C4-2B (cell line): ENCODE results near the gene CYLD.

Experiments used
- H3K27ac ChIP-seq: fragments of 450-650 bp; 2 replicates; pipeline ENCODE4 v1.5.1; 2017
- ZFX ChIP-seq: fragments of 450-650 bp; IDR thresholded peaks from 2 replicates; pipeline ENCODE4 v1.6.1; 2017
- TF ChIP-seq, protein P1 (sequence below): fragments of 450-650 bp; conservative IDR thresholded peaks from 2 replicates; pipeline ENCODE4 v1.5.1; 2017; ENCODE audit warnings: mild to moderate bottlenecking

Gene CYLD

DNA sequence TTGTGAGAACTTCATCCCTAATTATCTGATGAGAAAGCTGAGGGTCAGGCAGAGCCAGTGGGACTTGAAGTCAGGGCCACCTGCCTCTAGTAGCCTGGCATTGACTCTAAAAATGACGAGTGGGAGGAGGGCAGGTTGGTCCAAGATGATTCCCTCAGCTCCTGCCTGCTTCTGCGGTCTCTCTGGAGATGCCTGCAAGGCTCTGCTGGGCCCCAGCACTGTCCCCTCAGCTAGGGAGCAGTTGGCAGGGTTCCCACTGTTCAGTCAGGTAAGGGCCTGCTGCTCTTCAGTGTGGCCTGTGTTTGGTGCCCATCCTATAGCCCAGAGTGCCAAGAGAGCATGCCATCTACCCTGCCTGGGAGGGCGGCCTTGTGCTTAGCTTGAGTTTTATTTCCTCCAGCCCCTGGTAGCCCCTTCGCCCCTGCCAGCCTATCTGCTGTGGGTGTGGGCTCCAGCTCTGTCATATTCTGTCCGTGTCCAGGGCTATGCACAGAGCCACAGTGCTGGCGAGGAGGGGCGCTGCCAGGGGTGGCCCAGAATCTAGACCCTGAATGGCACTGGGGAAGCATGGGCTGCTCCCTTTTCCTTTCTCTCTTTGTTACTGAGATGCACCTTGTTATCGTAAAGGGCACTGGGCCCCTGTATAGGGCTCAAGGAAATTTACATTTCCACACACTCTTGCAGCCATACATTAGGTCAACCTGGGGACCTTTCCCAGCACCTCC, 68.5 kb downstream of the CYLD start:
- no peak overlapping the region for H3K27ac ChIP-seq
- no peak for TF ChIP-seq ZFX
- TF ChIP-seq, protein P1, sequence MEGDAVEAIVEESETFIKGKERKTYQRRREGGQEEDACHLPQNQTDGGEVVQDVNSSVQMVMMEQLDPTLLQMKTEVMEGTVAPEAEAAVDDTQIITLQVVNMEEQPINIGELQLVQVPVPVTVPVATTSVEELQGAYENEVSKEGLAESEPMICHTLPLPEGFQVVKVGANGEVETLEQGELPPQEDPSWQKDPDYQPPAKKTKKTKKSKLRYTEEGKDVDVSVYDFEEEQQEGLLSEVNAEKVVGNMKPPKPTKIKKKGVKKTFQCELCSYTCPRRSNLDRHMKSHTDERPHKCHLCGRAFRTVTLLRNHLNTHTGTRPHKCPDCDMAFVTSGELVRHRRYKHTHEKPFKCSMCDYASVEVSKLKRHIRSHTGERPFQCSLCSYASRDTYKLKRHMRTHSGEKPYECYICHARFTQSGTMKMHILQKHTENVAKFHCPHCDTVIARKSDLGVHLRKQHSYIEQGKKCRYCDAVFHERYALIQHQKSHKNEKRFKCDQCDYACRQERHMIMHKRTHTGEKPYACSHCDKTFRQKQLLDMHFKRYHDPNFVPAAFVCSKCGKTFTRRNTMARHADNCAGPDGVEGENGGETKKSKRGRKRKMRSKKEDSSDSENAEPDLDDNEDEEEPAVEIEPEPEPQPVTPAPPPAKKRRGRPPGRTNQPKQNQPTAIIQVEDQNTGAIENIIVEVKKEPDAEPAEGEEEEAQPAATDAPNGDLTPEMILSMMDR, result no peak

DNA sequence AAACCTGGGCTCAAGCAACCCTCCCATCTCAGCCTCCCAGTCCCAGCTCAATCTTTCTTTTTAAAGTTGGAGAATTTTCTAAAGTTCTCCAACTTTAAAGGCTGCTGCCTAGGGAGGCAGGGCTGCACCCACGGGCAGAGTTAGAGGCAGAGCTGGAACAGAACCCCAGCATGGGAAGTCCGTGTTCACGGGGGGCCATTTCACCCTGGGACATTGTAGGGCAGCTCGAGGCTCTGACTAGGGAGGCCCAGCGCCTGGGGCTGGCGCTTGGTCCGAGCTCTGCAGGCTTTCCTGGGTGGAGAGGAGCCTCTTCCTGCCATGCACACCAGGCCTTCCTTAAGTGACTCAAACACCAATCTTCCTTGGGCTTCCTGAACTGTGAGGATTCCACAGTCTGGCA, 70.2 kb downstream of the CYLD start:
- no peak overlapping the region for H3K27ac ChIP-seq
- TF ChIP-seq ZFX, result no peak
- TF ChIP-seq, protein P1, result no peak

DNA sequence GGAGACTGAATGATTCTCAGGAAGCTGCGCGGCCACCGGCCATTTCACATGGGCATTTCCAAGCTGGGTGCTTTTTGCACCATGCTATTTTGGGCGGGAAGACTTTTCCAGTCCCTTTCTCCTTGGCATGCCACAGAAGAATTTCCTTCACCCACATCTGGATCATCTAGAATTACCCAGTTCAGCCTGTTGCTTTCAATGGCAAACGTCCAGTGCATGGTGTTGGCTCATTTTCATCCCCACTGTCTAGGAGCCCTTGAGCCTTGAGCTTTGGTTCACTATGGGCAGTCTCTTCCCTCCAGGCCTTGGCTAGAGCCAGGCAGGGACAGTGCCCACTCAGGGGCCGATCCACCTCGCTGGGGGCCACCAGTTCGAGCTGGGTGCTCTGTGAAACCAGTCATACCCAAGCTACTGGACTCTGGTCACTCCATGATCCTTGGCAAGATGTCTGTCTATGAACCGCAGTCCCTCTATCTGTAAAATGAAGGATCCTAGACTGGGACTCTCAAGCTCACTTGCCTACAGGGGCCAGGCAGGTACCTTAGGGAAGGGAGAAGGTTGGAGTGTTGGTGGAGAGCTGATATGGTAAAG, 71.1 kb downstream of the CYLD start:
- no peak overlapping the region for H3K27ac ChIP-seq
- no peak for TF ChIP-seq ZFX
- TF ChIP-seq, protein P1, result no peak

DNA sequence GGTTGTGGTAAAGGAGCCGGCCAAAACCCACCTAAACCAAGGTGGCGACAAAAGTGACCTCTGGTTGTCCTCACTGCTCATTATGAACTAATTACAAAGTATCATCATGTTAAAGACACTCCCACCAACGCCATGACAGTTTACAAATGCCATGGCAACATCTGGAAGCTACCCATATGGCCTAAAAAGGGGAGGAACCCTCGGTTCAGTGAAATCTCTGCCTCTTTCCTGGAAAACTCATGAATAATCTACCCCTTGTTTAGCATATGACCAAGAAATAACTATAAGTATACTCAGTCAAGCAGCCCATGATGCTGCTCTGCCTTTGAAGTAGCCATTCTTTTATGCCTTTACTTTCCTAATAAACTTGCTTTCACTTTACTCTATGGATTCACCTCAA, 72.2 kb downstream of the CYLD start:
- TF ChIP-seq ZFX, result no peak
- TF ChIP-seq, protein P1, result no peak
- no peak overlapping the region for H3K27ac ChIP-seq

DNA sequence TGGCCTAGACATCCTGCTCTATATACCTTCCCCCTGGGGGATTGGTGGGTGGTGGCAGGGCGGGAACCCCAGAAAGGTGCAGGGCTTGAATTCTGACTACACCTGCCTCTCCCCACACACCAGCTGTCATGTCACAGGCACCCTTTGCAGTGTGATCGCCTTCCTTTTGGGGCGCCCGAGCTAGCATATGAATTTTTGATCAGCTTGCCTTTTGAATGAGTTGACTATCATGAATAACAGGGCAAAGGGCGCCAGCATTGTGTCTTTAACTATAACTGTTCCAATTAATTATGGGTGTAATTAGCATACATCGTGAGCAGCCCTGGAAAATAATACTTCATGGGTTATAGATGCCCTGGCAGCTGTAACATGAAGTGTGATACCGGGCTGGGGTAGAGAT, 72.7 kb downstream of the CYLD start:
- TF ChIP-seq ZFX, result no peak
- TF ChIP-seq, protein P1, result no peak

DNA sequence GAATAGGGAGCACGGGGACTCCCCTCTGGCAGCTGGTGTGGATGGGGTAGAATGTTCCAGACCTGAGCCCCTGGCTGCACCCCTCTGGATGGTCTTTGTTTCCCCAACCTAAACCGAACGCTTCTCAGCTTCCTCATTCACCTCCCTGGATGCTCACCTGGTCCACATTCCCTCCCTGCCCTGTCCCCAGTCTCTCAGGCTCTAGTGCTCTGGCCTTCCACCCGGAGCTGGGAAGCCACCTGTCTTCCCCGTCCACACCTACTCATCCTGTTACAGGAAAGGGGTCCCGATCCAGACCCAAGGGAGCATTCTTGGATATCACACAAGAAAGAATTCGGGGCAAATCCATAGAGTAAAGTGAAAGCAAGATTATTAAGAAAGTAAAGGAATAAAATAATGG, 73.5 kb downstream of the CYLD start:
- TF ChIP-seq ZFX, result no peak
- TF ChIP-seq, protein P1, result no peak
- no peak overlapping the region for H3K27ac ChIP-seq

More for the DNA sequence above, 72.7 kb downstream of the CYLD start:
- H3K27ac ChIP-seq, result no peak overlapping the region

DNA sequence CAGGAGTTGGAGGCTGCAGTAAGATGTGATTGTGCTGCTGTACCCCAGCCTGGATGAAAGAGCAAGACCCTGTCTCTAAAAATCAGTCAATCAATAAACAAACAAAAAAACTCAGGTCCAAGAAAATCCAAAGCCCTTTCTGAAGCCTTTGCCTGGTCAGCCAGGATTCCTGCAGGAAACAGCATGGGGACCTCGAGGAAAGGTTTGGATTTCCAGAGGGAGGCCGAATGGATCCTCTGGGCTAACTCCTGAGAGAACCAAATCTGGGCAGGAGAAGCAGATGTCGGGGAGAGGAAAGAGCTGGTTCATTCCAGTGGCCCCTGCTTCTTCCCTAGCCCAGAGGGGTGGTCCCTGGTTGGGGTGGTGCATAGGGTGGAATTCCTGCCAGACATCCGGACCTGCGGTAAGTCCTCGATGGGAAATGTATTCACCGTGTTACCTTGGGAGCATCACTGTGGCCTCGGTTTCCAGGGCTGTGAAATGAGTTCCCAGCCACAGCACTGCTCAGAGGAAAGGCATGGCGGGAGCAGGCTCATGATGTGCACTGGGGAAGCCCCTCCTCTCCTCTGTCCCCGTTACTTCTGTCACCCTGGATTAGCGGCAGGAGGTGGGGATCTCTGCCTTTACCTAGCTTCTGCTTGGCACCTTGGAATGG, 75.1 kb downstream of the CYLD start:
- TF ChIP-seq, protein P1, result no peak

More for the DNA sequence above, 75.1 kb downstream of the CYLD start:
- H3K27ac ChIP-seq, result no peak overlapping the region
